H9 (cell line): ENCODE results near the gene KLF16. TPM values are rescaled to one million over a fixed set of nuclear protein-coding genes. Genes with fewer than 3 reads are reported as not detected.

Source experiments
- DNase-seq: peaks from one replicate; pipeline ENCODE4 v3.0.0-alpha.2; 2017
- H2AFZ ChIP-seq: one replicate; pipeline ENCODE4 v1.6.1; 2013; ENCODE audit warnings: mild to moderate bottlenecking, low read length, control low read depth, moderate library complexity
- H2AK5ac ChIP-seq: 2 replicates; pipeline ENCODE4 v1.6.1; 2013; ENCODE audit warnings: low read length, control low read depth, mixed read lengths; ENCODE audit not compliant: insufficient read length
- H2BK120ac ChIP-seq: one replicate; pipeline ENCODE4 v1.6.1; 2013; ENCODE audit warnings: low read depth, mild to moderate bottlenecking, low read length, control low read depth, inconsistent platforms; ENCODE audit not compliant: poor library complexity, severe bottlenecking
- H2BK12ac ChIP-seq: 2 replicates; pipeline ENCODE4 v1.6.1; 2013; ENCODE audit warnings: low read length, control low read depth, mixed read lengths, low read depth; ENCODE audit not compliant: insufficient read length
- H2BK15ac ChIP-seq: 2 replicates; pipeline ENCODE4 v1.6.1; 2013; ENCODE audit warnings: low read depth, low read length, control low read depth
- H2BK20ac ChIP-seq: one replicate; pipeline ENCODE4 v1.6.1; 2013; ENCODE audit warnings: low read depth, mild to moderate bottlenecking, low read length, control low read depth, inconsistent platforms; ENCODE audit not compliant: poor library complexity, severe bottlenecking
- H2BK5ac ChIP-seq: 2 replicates; pipeline ENCODE4 v1.6.1; 2013; ENCODE audit warnings: low read length, control low read depth, mixed read lengths; ENCODE audit not compliant: insufficient read length
- H3K14ac ChIP-seq: 2 replicates; pipeline ENCODE4 v1.6.1; 2013; ENCODE audit warnings: low read length, control low read depth; ENCODE audit not compliant: insufficient read depth
- H3K18ac ChIP-seq: 2 replicates; pipeline ENCODE4 v1.6.1; 2013; ENCODE audit warnings: low read depth, mild to moderate bottlenecking, mixed read lengths, low read length, control low read depth; ENCODE audit not compliant: insufficient read length
- H3K23ac ChIP-seq: 2 replicates; pipeline ENCODE4 v1.6.1; 2013; ENCODE audit warnings: low read length, control low read depth, mixed read lengths, low read depth; ENCODE audit not compliant: insufficient read length
- H3K23me2 ChIP-seq: 2 replicates; pipeline ENCODE4 v1.6.1; 2013; ENCODE audit warnings: low read depth, mild to moderate bottlenecking, mixed read lengths, low read length, control low read depth; ENCODE audit not compliant: insufficient read length, poor library complexity, severe bottlenecking
- H3K27ac ChIP-seq: 2 replicates; pipeline ENCODE4 v1.5.1; 2013; ENCODE audit warnings: low read length, control low read depth, mixed read lengths, low read depth; ENCODE audit not compliant: insufficient read length
- H3K27me3 ChIP-seq: 2 replicates; pipeline ENCODE4 v1.6.1; 2013; ENCODE audit warnings: low read length, control low read depth, inconsistent platforms; ENCODE audit not compliant: insufficient read depth
- H3K4ac ChIP-seq: 2 replicates; pipeline ENCODE4 v1.6.1; 2013; ENCODE audit warnings: low read depth, mild to moderate bottlenecking, control low read depth, inconsistent platforms, low read length, moderate library complexity
- H3K4me1 ChIP-seq: 2 replicates; pipeline ENCODE4 v1.6.1; 2013; ENCODE audit warnings: low read length, control low read depth, inconsistent platforms; ENCODE audit not compliant: insufficient read depth
- H3K4me2 ChIP-seq: 2 replicates; pipeline ENCODE4 v1.6.1; 2013; ENCODE audit warnings: low read length, control low read depth, mixed read lengths; ENCODE audit not compliant: insufficient read length, insufficient read depth
- H3K56ac ChIP-seq: 2 replicates; pipeline ENCODE4 v1.6.1; 2013; ENCODE audit warnings: low read depth, mild to moderate bottlenecking, mixed read lengths, low read length, control low read depth; ENCODE audit not compliant: insufficient read length
- H3K79me1 ChIP-seq: 2 replicates; pipeline ENCODE4 v1.6.1; 2013; ENCODE audit warnings: low read depth, mild to moderate bottlenecking, moderate library complexity, low read length, control low read depth, inconsistent platforms; ENCODE audit not compliant: insufficient read depth, poor library complexity, severe bottlenecking
- H3K79me2 ChIP-seq: 2 replicates; pipeline ENCODE4 v1.6.1; 2013; ENCODE audit warnings: low read length, control low read depth, inconsistent platforms; ENCODE audit not compliant: insufficient read depth
- H3K9ac ChIP-seq: 2 replicates; pipeline ENCODE4 v1.6.1; 2013; ENCODE audit warnings: low read length, control low read depth, mixed read lengths; ENCODE audit not compliant: insufficient read length; ENCODE audit errors: extremely low read depth
- H3K9me3 ChIP-seq: one replicate; pipeline ENCODE4 v1.6.1; 2013; ENCODE audit warnings: low read depth, low read length, inconsistent platforms; ENCODE audit not compliant: control insufficient read depth
- H3T11ph ChIP-seq: one replicate; pipeline ENCODE4 v1.6.1; 2013; ENCODE audit warnings: mild to moderate bottlenecking, low read length, control low read depth, inconsistent platforms
- H4K20me1 ChIP-seq: one replicate; pipeline ENCODE4 v1.6.1; 2013; ENCODE audit not compliant: control insufficient read depth, insufficient read length, insufficient read depth
- H4K5ac ChIP-seq: 2 replicates; pipeline ENCODE4 v1.6.1; 2013; ENCODE audit warnings: low read depth, mild to moderate bottlenecking, mixed read lengths, low read length, control low read depth; ENCODE audit not compliant: insufficient read length
- H4K8ac ChIP-seq: replicated peaks from 2 replicates; pipeline ENCODE4 v1.6.1; 2013; ENCODE audit warnings: low read length, control low read depth, mixed read lengths, low read depth; ENCODE audit not compliant: insufficient read length
- H4K91ac ChIP-seq: 2 replicates; pipeline ENCODE4 v1.6.1; 2013; ENCODE audit warnings: low read depth, mild to moderate bottlenecking, moderate library complexity, mixed read lengths, low read length, control low read depth; ENCODE audit not compliant: insufficient read length
- H3K27ac Mint-ChIP-seq, 3 experiments: 2 replicates in 2 of 3; 3 replicates in 1 of 3; pipeline ENCODE4 v1.8.0; 2020 to 2021; ENCODE audit warnings: mixed read lengths in 3 of 3, mild to moderate bottlenecking in 1 of 3, moderate library complexity in 1 of 3
- H3K27me3 Mint-ChIP-seq: 2 replicates; pipeline ENCODE4 v1.8.0; 2021; ENCODE audit warnings: low read depth, mild to moderate bottlenecking, moderate library complexity, mixed read lengths
- H3K36me3 Mint-ChIP-seq, 3 experiments: 2 replicates in 2 of 3; 3 replicates in 1 of 3; pipeline ENCODE4 v1.8.0; 2020 to 2021; ENCODE audit warnings: low read depth in 3 of 3, mixed read lengths in 3 of 3; ENCODE audit not compliant: insufficient read depth in 1 of 3
- H3K4me1 Mint-ChIP-seq, 2 experiments: 2 replicates each; pipeline ENCODE4 v1.8.0; 2020; ENCODE audit warnings: mixed read lengths in 2 of 2
- H3K4me3 Mint-ChIP-seq, 2 experiments: 2 replicates in 1 of 2; 3 replicates in 1 of 2; pipeline ENCODE4 v1.8.0; 2020 to 2021; ENCODE audit warnings: mild to moderate bottlenecking in 2 of 2, mixed read lengths in 2 of 2, moderate library complexity in 1 of 2
- H3K9me3 Mint-ChIP-seq, 2 experiments: 2 replicates in 1 of 2; 3 replicates in 1 of 2; pipeline ENCODE4 v1.8.0; 2020; ENCODE audit warnings: mild to moderate bottlenecking in 2 of 2, mixed read lengths in 2 of 2, moderate library complexity in 1 of 2
- WGBS: extraction: QIAGEN DNeasy Blood & Tissue Kit; methylation state at CpG from one replicate; pipeline ENCODE4 v1.1.7; 2013; ENCODE audit warnings: missing lambda C conversion rate, low lambda C conversion rate, mixed read lengths; ENCODE audit not compliant: insufficient read length; ENCODE audit errors: extremely low coverage; 5-methylcytosine and 5-hydroxymethylcytosine counted together
- total RNA-seq: library from RNA; stranded (reverse); gene quantifications from 2 replicates; pipeline ENCODE4 v1.2.1, GENCODE V29; 2021
- TF ChIP-seq, protein P1 (sequence below): fragments of 200-600 bp; sonication (generic); conservative IDR thresholded peaks from 3 replicates; pipeline ENCODE4 v1.8.0; 2021; ENCODE audit warnings: antibody characterized with exemption, mild to moderate bottlenecking

KLF16 gene
- total RNA-seq, 1 experiment from 2014 or later: 66.8 TPM

DNA sequence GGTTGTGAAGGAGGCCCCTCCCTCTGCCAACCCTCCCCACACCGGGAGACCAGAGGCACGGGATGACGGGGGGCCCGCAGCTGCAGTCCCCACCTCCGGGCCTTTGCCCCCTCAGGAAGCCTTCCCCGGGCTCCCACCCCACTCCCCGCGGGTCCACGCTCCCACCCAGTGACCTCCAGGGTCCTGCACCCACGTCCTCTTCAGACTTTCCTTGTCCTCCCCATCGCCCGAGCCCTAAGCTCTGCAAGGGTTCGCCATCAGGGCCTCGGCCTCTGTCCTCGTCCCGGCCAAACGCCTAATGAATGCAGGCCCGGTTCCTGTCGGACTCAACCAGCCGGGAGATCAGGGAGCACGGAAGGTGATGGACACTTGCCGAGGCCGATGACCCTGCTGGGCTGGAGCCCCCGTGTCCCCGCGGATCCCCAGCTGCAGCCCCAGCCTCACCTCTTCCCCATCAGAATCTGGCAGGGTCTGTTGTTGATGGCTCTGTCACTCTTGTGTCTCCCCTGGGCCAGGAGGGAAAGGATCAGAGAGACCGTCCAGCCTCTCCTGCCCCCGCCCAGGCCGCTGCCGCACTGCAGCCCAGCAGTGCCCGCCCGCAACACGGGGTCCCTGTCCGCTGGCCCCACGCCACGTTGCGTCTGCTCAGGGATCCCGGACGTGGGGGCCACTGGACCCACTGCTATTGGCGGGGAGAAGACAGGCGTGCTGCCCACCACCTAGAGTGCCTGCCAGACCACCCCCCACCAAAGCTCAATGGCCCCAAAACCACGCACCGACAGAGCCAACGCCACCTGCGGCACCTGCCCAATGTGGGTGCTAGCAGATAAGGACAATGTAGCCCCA, 57.0 kb downstream of the KLF16 start:
- no peak overlapping the region for H4K5ac ChIP-seq
- no peak overlapping the region for H3K18ac ChIP-seq
- Mint-ChIP-seq H3K4me1 (peaks cover 0 to 3% of the 10 kb centered on the region in 2 experiments; a peak in 2 of 4 replicates), H3K27ac (no peak overlapping the region; a peak in 1 of 7 replicates), H3K36me3 (peaks cover 0 to 2% (median 0%) of the 10 kb centered on the region in 3 experiments; a peak in 2 of 7 replicates), H3K27me3 (peaks cover 8% of the 10 kb centered on the region), H3K4me3 (no peak overlapping the region; a peak in 1 of 5 replicates), H3K9me3 (no peaks in the 10 kb centered on the region; a peak in 2 of 5 replicates)
- H2BK5ac ChIP-seq: no peak overlapping the region
- no peaks in the 10 kb centered on the region for H3K79me2 ChIP-seq
- H2BK20ac ChIP-seq: no peak overlapping the region
- no peak overlapping the region for H4K91ac ChIP-seq
- H2BK120ac ChIP-seq: no peak overlapping the region
- TF ChIP-seq, protein P1, sequence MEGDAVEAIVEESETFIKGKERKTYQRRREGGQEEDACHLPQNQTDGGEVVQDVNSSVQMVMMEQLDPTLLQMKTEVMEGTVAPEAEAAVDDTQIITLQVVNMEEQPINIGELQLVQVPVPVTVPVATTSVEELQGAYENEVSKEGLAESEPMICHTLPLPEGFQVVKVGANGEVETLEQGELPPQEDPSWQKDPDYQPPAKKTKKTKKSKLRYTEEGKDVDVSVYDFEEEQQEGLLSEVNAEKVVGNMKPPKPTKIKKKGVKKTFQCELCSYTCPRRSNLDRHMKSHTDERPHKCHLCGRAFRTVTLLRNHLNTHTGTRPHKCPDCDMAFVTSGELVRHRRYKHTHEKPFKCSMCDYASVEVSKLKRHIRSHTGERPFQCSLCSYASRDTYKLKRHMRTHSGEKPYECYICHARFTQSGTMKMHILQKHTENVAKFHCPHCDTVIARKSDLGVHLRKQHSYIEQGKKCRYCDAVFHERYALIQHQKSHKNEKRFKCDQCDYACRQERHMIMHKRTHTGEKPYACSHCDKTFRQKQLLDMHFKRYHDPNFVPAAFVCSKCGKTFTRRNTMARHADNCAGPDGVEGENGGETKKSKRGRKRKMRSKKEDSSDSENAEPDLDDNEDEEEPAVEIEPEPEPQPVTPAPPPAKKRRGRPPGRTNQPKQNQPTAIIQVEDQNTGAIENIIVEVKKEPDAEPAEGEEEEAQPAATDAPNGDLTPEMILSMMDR: no peak
- H4K8ac ChIP-seq: no peak overlapping the region
- no peaks in the 10 kb centered on the region for H3K23me2 ChIP-seq
- H3K9ac ChIP-seq: no peak overlapping the region
- no peak overlapping the region for H3K23ac ChIP-seq
- H2BK12ac ChIP-seq: no peak overlapping the region
- H3K27ac ChIP-seq: no peak overlapping the region
- H3K27me3 ChIP-seq: no peaks in the 10 kb centered on the region
- no peaks in the 10 kb centered on the region for H3K9me3 ChIP-seq
- H3K56ac ChIP-seq: no peak overlapping the region
- no peak overlapping the region for H2AFZ ChIP-seq
- no peak overlapping the region for H3K4me2 ChIP-seq
- no peak overlapping the region for H2BK15ac ChIP-seq
- no peaks in the 10 kb centered on the region for H3K4me1 ChIP-seq
- no peak overlapping the region for H3K4ac ChIP-seq
- H2AK5ac ChIP-seq: no peak overlapping the region
- no peak overlapping the region; the same call in 1 of the 2 replicates for H3K14ac ChIP-seq
- no peak for DNase-seq
- H4K20me1 ChIP-seq: peaks cover under 1% of the 10 kb centered on the region
- H3K79me1 ChIP-seq: no peaks in the 10 kb centered on the region
- no peak overlapping the region for H3T11ph ChIP-seq
- no CpG with 5 or more reads among the region's 45 CpGs for WGBS
